Stimulated activated CD8-positive, alpha-beta memory T cell treated with anti-CD3 and anti-CD28 coated beads, Interleukin-7, amount 100 ng/mL, for 4 hours (primary cell): ENCODE data around the gene DPPA3.
"Not testable (repeated sequence)": the region's sequence is repeated elsewhere in the genome, so short reads cannot be mapped to it uniquely, and the experiment has no call there.

ENCODE experiments used
- DNase-seq, 2 donors: peaks; one replicate each; pipeline ENCODE4 v3.0.0-alpha.2; 2020; ENCODE audit warnings: low read depth in 2 of 2

DPPA3 gene

DNA sequence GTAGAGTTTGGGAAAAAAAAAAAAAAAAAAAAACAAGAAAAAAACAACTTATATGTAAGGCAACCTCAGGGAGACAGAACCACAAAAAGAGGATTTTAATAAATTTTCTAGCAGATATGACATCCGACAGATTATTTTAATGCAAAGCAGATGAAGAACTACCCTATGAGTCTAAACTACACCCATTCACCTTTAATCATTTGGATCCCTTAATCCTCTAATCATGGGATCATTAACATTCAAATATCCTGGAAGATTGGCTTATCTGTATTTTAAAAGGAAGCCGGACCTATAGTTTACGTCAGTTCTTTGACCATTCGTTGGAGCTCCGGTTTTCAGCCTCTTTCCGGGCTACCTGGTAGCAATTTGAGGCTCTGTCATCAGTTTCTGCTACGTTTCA, at the start of gene DPPA3:
Gene DPPA3 (plus strand): TSS at position 301 of the 400 bp plus-strand sequence. CDS start 138 bp downstream, outside the sequence.
- DNase-seq = no peak

DNA sequence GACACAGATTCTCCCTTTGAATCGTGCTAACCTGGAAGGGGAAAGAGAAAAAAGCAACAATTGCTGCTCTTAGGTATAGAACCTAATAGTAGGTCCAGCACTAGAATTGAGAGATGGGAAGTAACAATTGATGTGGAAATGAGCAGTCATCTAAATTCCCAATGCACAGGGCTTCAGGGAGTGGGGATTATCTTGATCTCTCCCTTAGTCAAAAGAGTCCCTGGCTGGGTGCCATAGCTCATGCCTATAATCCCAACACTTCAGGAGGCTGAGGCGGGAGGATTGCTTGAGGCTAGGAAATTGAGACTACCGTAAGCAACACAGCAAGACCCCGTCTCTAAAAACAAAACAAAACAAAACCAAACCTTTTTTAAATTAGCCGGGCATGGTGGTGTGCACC, 49.5 kb upstream of the DPPA3 start:
- no peak for DNase-seq

DNA sequence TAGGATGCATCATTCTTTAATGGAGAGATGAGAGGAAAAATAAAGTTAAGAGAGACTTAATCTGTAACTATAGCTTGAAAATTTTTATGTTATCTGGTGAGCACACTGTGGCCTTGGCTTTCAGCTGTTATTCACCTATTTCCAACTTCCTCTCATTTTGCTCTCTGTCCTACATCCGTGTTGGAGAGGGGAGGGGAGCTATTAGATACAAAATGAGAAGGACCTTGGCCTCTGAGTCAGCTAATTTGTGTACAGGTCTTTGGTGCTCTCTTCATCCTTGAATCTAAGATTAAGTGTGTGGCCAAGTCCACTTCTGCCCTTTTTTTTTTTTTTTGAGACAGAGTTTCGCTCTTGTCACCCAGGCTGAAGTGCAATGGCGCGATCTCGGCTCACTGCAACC, 44.6 kb upstream of the DPPA3 start:
- DNase-seq = no peak

DNA sequence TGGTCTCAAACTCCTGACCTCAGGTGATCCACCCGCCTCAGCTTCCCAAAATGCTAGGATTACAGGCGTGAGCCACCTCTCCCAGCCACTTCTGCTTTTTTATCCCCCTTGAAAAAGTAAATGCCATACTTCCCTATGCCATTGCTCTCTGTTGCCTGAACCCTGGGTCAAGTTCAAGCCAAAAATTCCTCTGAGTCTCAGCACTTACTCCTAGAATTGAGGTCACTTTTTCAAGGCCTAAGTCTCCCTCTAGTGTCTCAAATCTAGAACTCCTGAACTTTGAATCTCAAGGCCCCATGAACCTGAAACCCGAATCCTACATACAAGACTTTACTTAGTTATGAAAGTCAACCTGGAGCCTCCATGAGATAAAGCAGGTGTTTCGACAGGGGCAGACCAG, 44.1 kb upstream of the DPPA3 start:
- DNase-seq = no peak

DNA sequence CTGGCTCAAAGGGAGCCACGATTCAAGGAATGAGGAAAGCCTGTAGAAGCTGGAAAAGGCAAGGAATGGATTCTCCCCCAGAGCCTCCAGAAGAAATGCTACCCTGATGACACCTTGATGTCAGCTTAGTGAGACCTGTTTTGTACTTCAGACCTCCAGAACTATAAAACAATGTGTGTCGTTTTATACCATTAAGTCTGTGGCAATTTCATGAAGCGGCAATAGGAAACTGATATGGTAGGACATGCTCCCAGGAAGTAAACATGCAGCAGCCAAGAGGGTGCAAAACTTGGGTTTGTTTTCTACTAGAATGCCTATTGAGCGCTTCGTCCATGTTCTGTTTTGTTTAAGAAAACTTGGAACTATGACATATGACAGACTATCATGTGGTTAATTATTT, 43.1 kb upstream of the DPPA3 start:
- DNase-seq = no peak

DNA sequence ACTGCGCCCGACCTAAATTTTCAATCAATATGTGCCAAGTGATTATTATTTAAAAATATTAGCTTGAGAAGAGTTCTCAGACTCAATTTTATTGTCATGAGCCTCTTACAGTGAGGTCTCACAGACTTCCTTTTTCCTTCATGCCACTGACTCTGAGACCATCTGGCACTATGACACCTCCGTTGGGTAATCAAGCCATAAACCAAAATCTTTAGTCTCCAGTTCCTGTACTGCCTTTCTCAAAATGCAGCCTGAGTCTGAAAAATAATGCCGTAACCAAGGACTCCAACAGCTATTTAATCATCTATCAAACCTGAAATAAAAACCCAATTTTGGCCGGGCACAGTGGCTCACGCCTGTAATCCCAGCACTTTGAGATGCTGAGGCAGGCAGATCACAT, 35.8 kb upstream of the DPPA3 start:
- not testable (repeated sequence) for DNase-seq

DNA sequence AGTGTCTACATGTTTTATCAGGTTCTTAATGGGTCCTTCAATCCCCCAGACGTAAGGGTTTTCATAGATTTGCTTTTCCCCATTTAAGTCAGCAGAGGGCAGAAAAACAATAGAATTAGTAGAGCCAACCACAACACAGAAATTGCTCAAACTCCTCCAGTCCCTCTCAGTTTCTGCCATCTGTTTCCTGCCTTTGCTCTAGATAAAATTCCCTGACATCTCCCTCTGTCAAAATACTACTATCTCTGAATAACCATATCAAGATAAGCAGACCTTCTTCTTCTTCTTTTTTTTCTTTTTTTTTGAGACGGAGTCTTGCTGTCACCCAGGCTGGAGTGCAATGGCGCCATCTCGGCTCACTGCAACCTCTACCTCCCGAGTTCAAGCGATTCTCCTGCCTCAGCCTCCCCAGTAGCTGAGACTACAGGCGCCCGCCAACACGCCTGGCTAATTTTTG, 33.8 kb upstream of the DPPA3 start:
- DNase-seq = not testable (repeated sequence)

DNA sequence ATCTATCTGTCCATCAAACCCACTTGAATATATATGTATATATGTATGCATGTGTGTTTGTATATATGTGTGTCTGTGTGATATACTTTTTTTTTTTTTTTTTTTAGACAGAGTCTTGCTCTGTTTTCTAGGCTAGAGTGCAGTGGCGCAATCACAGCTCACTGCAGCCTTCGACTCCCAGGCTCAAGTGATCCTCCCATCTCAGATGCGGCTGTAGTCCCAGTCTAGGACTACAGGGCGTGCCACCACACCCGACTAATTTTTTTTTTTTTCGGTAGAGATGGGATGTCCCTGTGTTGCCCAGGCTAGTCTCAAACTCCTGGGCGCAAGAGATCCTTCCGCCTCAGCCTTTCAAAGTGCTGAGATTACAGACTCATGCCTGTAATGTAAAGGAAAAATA, 32.5 kb upstream of the DPPA3 start:
- DNase-seq = no peak

DNA sequence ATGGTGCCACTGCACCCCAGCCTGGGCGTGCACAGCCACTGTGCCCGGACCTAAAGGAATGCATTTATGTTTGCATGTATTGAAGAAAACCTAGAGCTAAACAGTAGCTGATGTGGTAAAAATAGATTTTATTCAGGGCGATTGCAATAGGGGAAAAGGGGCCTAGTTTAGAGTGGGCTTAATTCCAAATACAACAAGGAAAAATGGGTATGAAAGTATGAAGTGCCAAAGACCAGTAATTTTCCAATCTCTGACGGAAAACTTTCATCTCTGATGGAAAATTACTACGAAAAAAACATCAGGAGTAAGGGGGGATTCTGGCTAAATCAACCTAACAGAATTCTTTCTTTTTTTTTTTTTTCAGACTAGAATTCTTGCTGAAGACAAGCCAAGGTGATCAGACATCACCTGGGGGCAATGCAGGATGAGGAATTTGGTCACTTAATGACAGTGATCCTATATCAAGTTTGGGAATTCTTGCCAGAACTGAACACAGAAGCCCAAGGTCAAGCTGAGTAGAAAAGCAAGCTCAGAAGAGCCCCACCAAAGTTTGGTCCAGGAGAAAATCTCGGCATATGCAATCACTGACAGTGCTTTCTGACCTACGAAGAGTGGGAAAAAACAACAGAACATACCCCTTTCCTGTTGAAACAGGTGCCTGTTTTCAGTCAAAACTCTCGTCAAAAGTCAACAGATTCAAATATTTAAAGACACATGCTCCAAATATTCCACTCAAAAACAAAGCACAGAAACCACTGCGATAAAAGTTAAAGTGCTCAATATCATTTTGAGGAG, 31.8 kb upstream of the DPPA3 start:
- DNase-seq = no peak

DNA sequence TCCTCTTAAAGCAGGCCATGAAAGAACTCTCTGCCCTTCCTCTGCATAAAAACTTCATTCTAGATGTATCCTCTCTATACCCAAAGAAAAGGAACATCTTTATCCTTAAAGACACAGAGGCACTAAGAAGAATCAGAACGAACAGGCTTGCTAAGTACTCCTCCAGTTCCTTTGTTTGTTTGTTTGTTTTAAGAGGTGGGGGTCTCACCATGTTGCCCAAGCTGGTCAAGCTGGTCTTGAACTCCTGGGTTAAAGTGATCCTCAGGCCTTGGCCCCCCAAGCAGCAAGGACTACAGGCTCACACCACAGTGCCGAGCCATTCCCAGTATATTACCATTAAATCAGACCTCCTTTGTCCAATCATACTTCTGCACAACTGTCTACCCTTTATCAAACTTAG, 29.7 kb upstream of the DPPA3 start:
- DNase-seq = no peak

DNA sequence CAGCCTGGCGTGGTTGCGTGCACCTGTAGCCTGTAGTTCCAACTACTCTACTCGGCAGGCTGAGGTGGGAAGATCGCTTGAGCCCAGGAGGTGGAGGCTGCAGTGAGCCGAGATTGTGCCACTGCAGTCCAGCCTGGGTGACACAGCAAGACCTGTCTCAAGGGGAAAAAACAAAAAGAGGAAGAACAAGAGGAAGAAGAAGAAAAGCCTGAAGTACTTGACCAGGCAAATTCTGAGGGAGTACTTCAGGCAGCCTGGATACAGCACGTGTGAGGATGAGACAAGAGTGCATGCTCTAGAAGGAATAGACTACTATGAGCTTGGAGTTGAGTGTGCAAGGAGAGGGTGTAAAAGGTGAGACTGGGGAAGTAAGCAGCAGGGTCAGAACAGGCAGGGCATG, 17.4 kb upstream of the DPPA3 start:
- no peak for DNase-seq

DNA sequence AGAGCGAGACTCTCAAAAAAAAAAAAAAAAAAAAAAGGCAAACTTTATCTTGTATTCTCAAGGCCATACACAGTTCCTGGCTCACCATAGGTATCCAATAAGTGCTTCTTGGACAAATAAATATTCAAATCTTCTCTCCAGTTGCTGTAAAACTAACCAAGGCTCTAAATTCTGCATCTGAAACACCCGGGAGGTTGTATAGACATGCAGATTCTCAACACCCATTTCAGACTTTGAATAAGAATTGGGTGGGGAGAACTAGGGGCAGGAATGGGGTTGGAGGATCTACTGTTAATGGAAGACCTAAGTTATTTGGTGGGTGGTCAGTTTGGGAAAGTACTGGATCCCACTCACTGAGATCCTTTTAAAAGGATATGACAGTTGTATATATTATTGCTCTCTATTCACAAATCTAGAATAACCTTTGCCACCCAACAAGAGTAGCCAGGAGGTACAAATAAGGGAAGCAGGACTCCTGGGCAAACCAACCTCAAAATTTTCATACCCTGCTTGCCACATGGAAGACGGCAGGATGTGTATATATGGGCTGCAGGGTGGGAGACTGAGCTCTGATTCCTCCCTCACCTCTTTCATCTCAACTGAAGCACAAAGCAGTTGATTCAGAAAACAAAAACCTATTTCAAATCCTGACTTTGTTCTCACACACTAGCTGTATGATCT, 16.5 kb upstream of the DPPA3 start:
- no peak for DNase-seq

DNA sequence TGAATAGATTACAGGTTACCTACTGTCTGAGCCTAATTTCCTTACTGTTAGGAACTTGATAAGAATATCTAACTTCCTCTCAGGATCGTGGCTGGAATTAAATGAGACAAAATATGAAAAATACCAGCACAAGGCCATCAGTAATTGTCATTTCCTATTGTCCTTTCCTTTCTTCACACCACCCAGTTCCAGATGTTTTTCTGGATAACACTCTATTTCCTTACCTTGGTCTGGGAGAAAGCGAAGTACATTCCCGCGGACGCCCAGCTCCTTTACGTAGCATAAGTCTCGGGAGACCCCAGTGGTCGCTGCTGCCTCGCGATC, 16.0 kb upstream of the DPPA3 start:
- DNase-seq = no peak

DNA sequence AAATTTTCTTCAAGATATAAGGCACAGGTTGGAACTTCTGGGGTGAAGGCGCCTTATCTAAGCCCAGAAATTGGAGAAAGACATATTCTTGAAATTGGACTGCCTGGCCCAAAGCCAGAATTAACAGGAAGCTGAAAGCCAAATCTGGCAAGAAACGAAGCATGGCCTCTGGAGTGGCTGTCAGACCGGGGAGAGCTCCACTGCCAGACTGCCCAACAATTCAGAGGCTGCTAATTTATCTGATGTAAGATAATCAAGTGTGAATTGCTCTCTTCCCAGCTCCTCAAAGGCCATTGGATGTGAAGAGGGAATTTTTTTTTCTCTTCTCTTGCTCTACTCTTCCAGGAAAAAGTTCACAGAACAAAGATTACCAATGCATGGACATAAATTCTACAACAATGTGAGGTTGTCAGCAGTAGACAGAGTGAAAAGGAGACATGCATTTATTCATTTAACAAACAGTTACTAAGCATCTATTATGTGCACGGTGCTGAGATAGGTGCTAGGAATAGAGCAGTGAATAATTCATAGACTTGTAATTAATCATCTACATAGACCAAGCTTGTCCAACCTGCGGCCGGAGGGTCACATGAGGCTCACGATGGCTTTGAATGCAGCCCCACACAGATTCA, 15.6 kb upstream of the DPPA3 start, which contains the start of gene GDF3:
Gene GDF3 (minus strand): TSS at position 210 of the 632 bp plus-strand sequence. CDS start 47 bp downstream, at position 163.
- no peak for DNase-seq

DNA sequence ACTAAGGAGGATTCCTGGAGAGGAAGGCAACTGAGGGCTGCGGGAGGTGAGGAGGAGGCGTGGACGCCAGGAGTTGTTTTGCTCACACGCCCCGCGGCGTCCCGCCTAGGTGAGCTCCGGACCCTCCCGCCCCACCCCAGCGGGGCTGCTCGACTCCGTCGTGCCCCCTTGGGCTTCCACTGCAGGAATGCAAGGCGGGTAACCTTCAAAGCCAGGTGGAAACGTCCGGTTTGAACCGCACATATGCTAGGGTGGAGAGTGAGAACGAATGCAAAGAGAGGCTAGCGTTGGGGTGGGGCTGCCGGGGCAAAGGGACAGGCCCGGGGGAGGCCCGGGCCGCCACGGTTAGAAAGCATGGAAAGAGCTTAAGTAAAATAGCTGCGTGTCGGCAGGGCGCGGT, 5.4 kb upstream of the DPPA3 start:
- no peak for DNase-seq

DNA sequence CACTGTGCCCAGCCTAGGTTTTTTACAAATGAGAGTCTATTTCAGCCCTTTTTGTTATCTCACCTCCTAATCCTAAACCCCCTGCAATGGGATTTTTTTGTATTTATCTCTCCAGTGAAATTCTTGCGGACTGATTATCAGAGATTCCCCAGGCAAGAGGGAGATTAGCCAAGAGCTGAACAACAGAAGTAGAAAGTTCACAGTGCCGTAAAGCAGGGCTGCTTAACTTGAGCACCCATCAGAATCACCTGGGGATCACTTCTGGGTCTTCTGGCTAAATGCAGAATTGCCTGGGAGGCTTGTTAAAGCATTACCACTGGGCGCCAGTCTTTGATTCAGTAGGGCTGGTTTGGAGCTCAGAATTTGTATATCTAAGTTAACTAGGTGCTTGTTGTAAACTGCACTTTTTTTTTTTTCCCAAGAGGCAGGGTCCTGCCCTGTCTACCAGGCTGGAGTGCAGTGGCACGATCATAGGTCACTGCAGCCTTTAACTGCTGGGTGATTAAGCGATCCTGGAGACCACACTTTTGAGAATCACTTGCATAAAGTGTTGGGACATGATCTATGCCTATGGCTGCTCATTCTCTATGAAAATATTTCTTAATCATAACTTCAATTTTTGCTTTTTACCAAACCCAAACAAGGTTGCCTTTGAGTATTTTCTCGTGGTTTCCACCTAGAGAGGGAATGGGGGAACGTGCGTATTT, 1.1 kb upstream of the DPPA3 start:
- no peak for DNase-seq

DNA sequence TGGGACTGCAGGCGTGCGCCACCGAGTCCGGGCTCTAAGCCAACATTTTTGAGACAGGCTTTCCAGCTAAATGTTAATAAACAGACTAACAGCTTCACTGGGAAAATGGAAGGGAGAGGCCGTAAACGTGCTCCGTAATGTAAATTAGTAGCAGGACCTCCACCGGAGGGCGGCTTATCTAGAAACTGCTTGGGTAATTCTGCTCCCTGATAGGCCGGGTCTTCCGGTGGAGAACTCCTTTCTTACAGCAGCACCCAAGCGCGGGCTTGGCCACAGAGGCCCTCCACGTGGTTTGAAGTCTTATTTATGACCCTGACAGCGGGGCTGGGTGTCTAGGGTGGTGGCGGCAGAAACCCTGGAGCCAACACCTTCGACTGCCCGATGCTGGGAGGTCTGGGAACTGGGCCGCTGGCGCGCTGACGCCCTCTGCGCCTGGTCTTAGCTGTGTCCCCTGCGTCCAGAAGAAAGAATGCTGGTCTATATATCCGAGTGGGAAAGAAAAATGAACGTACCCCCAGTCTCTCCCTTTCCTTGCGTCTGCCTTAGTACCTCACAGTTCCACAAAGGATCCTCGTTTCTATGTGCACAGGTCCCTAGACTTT, 1.7 kb downstream of the DPPA3 start:
- no peak for DNase-seq

DNA sequence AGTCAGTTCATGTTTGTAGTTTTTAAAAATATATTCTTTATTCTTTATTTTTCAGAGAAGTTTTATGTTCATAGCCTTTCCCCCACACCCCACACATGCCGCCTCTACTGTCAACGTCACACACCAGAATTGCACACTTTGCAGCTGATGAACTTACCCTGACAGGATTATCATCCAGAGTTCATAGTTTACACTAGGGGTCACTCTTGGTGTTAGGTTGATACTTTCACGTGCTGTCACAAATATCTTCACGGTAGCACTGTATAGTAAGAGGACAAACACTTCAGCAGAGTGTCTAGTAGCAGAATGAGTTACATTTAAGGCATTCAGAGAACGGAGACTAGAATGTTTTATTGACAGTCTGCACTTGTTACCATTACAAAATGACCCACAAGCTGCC, 5.1 kb downstream of the DPPA3 start:
- no peak for DNase-seq

DNA sequence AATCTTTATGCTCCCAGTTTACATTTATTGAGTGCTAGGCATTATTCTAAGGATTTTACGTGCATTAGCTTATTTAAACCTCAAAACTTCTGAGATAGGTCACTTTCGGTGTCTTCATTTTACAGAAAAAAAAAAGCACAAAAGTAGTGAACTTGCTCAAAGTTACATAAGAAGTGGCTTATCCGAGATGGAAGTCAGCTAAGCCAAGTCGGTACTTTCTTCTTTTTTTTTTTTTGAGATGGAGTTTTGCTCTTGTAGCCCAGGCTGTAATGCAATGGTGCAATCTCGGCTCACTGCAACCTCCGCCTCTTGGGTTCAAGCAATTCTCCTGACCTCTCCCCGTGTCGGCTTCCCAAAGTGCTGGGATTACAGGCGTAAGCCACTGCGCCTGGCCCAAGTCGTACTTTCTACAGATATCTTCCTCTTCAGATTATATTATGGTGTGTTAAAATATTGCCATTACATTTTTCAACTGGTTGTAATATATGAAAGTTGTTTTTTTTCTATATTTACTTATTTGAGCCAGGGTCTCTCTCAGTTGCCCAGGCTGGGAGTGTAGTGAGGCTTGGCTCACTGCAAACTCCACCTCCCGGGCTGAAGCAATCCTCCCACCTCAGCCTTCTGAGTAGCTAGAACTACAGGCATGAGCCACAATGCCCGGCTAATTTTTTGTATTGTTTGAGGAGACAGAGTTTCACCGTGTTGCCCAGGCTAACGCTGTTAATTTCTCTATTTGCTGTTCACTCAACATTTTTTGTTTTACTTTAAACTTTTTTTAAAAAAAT, 8.9 kb downstream of the DPPA3 start:
- no peak for DNase-seq

DNA sequence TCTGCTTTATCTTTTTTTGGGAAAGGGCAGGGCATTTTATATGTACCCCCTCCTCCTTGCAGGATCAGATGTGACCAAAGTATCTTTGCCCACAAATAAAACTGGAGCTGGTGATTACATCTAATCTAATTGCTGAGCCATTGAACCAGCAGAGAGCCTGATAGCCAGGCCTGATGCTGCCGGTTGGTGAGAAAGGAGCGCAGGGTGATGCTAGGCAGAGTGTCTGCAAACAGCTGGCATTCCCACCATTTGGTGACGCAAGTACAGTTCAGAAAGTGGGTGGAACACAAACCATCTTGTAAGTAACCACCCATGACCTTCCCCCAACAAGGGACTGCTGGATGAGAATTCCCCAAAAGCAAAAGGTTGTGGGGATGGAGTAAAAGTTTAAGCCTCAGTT, 12.7 kb downstream of the DPPA3 start:
- DNase-seq = no peak

DNA sequence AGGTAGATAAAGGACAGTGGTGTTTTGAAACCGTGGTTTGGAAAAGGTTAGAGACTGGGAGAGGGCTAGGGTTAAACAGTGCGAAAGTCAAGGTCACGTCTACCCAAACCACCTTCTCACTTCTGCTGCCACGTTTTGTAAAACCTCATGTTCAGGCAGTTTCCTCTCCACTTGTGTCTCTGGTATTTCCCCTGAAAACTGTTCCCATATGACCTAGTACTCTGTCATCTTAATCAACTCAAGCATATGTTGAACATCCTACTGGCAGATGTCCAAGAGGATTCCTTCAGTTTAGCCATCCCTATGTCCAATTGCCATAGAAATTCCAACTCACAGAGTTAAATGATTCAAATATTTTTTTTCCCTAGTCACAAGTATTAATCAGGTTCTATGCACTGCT, 18.5 kb downstream of the DPPA3 start:
- no peak for DNase-seq
